ENCODE results near the gene ANLN.
A peak's percentile ranks its signal among the peaks of the same experiment; 100 is the strongest.

ANLN gene

GRCh38 chr7:36408589-36408988 lies 18.9 kb downstream of the ANLN start:
- DNase-seq (ENCODE audit: low spot score): no peak

DNA sequence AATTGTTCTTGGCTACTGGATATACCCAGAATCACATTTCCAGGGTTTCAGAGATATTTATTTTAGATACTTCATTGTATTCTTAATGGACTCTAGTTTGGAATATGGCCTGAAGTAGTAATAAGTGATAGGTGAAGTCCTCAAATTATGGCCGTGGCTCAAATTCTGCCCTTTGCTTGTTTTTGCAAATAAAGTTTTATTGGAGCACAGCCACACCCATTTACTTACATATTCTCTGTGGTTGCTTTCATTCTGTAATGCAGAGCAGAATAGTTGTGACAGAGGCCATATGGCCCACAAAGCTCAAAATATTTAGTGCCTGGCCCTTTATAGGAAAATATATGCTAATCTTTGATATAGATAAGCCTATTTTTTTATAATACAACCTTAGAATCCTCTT lies 19.5 kb downstream of the ANLN start:
- no peak for DNase-seq (ENCODE audit: low spot score)

GRCh38 chr7:36415144-36415543 lies 25.5 kb downstream of the ANLN start:
- DNase-seq (ENCODE audit: low spot score): no peak

- no peak for DNase-seq (ENCODE audit: low spot score)
Observed at GRCh38 chr7:36416251-36416650, 26.6 kb downstream of the ANLN start.

GRCh38 chr7:36420307-36420706 lies 30.6 kb downstream of the ANLN start:
- no peak for DNase-seq (ENCODE audit: low spot score)

DNA sequence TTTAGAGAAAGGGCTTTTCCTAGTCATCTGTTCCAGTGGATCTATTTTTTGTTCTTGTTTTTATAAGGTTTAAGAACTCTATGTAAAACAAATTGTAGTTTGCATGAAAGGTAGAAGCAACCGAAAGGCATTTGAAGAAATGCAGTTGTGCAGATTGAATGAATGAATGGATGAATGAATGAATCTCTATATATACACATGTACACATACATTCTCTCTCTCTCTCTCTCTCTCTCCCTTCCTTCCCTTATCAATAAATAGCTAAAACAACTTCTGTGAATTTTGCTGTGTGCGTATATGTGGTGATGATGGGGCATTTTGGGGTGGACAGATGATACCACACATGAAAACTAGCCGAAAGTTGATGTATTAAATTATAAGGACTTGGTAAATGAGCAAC lies 32.4 kb downstream of the ANLN start:
- DNase-seq (ENCODE audit: low spot score): no peak

DNA sequence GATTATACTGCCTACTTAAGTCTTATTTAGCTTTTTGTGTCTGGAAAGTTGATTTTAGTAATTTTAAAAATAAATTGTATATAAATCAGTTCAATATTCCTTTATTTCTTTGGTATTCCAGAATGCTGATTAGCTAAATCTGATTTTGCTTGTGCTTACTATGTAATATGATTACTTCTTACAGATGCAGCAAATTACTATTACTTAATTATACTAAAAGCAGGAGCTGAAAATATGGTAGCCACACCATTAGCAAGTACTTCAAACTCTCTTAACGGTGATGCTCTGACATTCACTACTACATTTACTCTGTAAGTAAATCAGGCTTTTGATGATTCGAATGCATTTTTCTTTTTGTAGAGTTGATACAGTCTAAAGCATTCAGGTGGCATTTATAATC lies 34.0 kb downstream of the ANLN start:
- DNase-seq (ENCODE audit: low spot score): no peak

DNA sequence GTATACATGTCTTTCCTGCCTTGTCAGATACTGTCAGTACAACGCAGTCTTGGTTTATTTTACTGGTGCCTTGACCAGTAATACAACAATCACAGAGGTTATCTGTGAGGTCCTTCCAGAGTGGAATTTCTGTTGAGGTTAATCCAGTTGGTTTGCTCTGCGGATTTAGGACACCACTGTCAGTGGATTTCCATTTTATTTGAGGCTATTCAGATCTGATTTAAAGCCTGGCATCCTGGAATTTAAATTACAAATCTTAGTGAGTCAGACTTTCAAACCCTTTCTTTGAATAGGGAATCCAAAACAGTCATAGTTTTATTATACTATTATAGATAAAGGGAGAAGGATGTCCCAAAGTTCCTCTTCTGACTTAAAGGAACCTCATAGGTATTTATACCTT lies 40.5 kb downstream of the ANLN start:
- no peak for DNase-seq (ENCODE audit: low spot score)

DNA sequence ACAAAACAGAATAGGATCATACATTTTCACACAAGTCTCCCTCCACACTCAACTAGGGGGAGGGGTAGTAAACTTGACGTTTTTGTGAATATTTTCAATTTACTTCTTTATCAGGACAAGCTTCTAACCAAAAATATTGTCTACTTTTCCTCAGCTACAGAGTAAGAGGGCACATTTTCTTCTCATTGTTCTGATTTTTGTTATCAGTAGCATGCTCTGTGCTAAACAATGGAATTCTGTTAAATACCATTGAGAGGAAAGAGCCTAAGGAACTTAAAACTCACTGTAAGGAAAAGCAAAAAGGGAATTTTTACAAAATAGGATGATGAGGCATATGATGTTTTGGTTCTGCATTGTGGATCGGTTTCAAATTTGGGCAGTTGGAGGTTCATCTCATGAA lies 41.2 kb downstream of the ANLN start:
- no peak for DNase-seq (ENCODE audit: low spot score)

- DNase-seq (ENCODE audit: low spot score): no peak
Observed at GRCh38 chr7:36438211-36438610, 48.5 kb downstream of the ANLN start.

DNA sequence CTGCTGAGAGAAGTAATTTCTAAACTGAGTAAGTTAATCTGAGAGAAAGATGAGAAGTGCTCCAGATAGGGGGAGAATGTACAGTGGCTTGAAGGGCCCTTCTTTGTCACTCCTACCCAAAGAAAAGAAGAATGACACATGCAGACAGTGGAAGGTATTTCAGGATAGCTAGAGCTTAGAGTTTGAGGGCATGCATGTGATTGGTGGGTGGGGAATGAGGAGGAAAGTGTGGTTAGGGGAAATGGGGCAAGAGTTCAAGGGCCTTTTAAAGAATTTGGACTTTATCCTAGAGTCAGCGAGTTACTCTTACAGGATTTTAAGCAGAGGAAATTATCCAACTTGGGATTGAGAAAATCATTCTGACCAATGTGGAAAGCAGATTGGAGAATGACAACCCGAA lies 50.0 kb downstream of the ANLN start:
- no peak for DNase-seq (ENCODE audit: low spot score)

DNA sequence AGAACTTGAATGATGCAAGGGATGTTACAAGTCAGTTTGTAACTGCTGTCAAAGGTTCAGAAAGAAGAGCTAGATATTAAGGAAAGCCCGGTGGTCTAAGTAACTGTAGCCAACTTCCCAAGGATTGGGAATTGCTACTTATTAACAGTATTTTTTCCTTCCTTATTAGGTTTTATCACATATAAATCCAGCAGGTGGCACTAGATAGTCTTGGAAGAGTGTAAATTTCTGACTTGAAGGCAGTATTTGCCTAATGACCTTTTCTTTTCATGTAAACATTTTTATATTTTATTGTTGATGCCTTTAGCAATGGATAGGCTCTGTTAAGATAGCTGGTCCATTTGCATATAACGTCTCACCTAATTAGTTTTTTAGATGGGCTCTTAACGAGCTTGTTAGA lies 51.2 kb downstream of the ANLN start:
- peak; percentile 40 for DNase-seq (ENCODE audit: low spot score)

DNA sequence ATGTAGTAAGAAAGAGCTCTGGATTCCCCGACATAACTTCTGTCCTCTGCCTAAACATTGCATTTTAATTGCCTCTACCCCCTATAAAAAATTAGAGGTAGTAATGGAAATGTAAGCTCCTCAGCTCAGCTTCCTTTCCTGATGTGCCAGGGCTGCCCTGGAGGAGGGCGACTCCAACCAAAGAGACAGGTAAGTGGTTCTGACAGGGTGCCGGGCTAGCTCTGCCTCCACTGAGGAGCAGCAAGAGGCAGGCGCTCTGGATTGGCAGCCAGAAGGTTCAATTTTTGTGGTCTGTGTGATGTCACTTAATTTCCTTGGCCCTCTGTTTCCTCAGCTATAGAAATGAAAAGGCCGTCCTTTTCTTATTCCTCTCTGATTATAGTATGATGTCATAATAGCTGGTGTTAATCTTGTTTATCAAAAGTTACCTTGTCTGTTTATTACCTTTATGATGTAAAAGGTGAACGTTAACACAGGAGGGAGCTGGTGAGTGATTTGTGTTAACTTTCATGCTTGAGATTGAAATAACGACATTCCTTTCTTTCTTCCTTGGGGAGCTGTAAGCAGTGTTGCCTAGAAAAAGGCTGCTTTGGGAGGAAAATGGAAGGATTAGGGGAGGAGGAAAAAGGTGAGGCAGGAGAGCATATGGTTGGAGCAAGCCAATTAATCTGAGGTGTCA lies 51.8 kb downstream of the ANLN start:
- no peak for DNase-seq (ENCODE audit: low spot score)

DNA sequence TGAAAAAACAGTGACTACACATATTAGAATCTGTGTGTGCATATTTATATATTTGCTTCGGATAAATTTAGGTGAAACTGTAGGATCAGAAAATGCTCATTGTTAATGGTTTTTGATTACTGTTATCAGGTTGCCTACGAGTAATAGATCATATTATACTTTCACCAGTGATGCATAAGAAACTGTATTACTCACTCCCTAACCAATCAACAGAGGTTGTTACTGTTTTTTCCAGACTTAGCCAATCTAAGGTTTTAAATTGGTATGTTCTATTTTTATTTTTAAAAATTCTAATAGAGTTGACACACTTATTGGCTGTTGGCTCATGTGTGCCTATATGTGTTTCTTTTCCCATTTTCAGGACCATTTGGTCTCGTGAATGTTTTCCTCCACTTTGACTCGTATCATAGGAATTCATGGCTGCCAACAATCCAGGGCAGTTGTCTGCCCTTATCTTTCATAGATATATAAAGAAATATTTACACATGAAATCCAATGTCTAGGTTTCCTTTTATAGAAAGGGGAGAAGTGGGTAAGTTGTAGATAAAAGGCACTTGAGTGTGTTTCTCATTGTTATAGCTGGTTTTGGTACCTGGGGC lies 59.2 kb downstream of the ANLN start:
- DNase-seq (ENCODE audit: low spot score): no peak

GRCh38 chr7:36449685-36450084 lies 60.0 kb downstream of the ANLN start:
- no peak for DNase-seq (ENCODE audit: low spot score)

DNA sequence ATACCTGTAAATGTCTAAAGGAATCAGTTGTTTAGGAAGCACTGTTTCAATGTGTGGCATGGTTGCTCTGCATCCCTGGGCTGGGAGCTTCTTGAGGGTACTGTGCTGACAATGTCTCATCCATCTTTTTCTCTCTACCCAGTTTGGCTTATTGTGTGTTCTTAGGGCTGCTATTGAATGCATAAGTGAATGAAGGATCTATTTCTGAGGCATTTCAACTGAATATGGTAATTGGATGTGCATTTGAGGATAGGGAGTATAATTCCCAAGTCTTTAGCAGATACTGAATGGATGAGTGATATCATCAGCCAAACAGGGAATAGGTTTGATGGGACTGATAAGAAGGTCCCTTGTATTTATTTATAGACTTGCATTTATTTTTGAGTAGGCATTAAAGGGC lies 64.1 kb downstream of the ANLN start:
- DNase-seq (ENCODE audit: low spot score): no peak

- no peak for DNase-seq (ENCODE audit: low spot score)
Observed at GRCh38 chr7:36455646-36456045, 66.0 kb downstream of the ANLN start.

DNA sequence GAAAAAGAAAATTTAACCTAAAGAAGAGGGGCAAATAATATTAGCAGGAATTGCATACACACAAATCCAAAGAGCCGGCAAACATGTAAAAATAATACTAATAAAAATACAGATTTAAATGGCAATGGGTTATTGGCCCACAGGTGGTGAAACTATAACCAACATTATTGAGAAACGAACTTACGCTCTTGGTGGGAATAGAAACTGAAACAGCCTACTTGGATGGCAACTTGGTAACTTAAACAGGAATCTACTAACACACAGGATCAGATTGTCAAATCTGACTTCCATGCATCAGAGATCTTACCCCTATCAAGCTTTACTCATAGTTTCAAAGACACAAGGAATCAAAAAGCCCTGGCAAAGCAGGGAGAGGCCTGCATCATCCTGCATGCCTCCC lies 66.5 kb downstream of the ANLN start:
- DNase-seq (ENCODE audit: low spot score): no peak

DNA sequence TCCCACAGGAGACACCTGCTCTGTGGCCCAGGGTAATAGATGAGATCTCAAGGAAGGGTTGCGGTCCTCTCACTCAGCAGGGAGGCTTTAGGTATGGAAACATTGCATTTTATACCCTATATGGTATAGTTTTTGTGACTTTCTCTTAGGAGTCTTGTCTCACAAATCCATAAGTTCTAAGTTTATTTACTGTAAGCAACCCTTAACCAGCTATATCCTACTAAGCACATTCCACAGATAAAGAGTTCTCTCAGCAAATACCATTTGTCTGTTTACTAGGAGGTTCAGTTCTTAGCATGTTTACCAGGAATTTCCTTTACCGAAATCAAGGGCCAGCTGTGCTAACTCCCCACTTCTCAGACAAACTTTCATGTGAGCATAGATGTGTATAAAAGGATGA lies 66.9 kb downstream of the ANLN start:
- DNase-seq (ENCODE audit: low spot score): no peak

GRCh38 chr7:36459236-36459960 lies 69.7 kb downstream of the ANLN start:
- DNase-seq (ENCODE audit: low spot score): no peak

DNA sequence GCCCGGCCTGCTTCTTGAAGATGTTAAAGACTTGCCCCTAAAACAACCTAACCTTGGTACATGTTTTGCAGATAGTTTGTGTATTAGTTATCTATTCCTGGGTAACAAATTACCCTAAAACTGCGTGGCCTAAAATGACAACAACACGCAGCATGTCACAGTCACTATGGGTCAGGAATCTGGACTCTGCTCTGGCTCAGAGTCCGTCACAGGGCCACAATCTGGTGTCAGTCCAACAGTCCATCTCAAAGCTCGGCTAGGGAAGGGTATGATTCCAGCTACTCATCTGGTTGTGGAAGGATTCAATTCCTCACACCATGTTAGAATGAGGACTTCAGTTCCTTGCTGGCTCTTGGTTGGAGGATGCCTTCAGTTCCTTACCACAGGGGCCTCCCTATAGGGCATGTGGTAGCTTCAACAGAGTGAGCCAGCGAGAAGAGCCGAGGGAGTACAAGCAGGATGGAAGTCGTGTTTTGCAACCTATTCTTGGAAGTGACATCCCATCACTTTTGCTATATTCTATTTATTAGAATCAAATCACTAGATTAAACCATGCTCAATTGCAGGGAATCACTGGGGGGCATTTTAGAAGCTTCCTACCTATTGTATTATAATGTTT lies 71.3 kb downstream of the ANLN start:
- DNase-seq (ENCODE audit: low spot score): no peak

- DNase-seq (ENCODE audit: low spot score): no peak
Observed at GRCh38 chr7:36462551-36463137, 73.0 kb downstream of the ANLN start.

- no peak for DNase-seq (ENCODE audit: low spot score)
Observed at GRCh38 chr7:36464271-36464670, 74.6 kb downstream of the ANLN start.
